GM13977 (cell line): ENCODE data around the gene CUL1.

ENCODE experiments used
- DNase-seq: peaks from one replicate; pipeline ENCODE4 v3.0.0; 2012; ENCODE audit warnings: low spot score
- CTCF ChIP-seq: IDR thresholded peaks from 2 replicates; pipeline ENCODE4 v1.5.1; 2012; ENCODE audit warnings: mild to moderate bottlenecking, control low read depth; ENCODE audit not compliant: insufficient read depth; ENCODE audit errors: extremely low read depth, missing control alignments
- in situ Hi-C: fragments of 300-500 bp; cut with MboI; formaldehyde crosslinking; loops from one replicate; pipeline ENCODE4 v1.12.0; 2022; ENCODE audit warnings: low sequenced_read_pairs, low pct_unique_long_range_greater_than_20kb, mixed read lengths, inconsistent platforms; ENCODE audit not compliant: unreplicated experiment

Gene CUL1

GRCh38 chr7:148665221-148665620 lies 33.5 kb upstream of the CUL1 start:
- TF ChIP-seq CTCF: no peak
- in situ Hi-C loops: no loop called here
- DNase-seq: no peak

- DNase-seq: no peak
- TF ChIP-seq CTCF: no peak
- in situ Hi-C loops: no loop called here
These were observed 28.8 kb upstream of the CUL1 start for GRCh38 chr7:148669927-148670326.

GRCh38 chr7:148670374-148670773 lies 28.3 kb upstream of the CUL1 start:
- no peak for TF ChIP-seq CTCF
- no peak for DNase-seq
- in situ Hi-C loops: no loop called here

GRCh38 chr7:148670807-148671206 lies 27.9 kb upstream of the CUL1 start:
- in situ Hi-C loops: no loop called here
- DNase-seq: no peak

GRCh38 chr7:148672041-148672440 lies 26.7 kb upstream of the CUL1 start:
- in situ Hi-C loops: no loop called here
- TF ChIP-seq CTCF: no peak
- DNase-seq: no peak

More at GRCh38 chr7:148670807-148671206, 27.9 kb upstream of the CUL1 start:
- no peak for TF ChIP-seq CTCF

GRCh38 chr7:148674689-148675088 lies 24.0 kb upstream of the CUL1 start:
- in situ Hi-C loops: no loop called here
- no peak for DNase-seq
- TF ChIP-seq CTCF: no peak

GRCh38 chr7:148676291-148676690 lies 22.4 kb upstream of the CUL1 start:
- DNase-seq: no peak
- TF ChIP-seq CTCF: no peak
- in situ Hi-C loops: no loop called here
